Endothelial cell of umbilical vein (primary cell): Measurements from ENCODE around the gene LINC00632. TPM values are rescaled to one million over a fixed set of nuclear protein-coding genes. Genes with fewer than 3 reads are reported as not detected.

Experiments used
- BruUV-seq: library from RNA; stranded (reverse); fragments of 400-500 nt; replicated peaks from 2 replicates; lab custom pipeline; 2021; lab: Mats Ljungman, UMichigan
- CTCF ChIA-PET: fragments of 300-600, 350-600 bp; sonication (Branson Sonifier 250); formaldehyde crosslinking; loops from one replicate; lab custom pipeline; 2021; ENCODE audit warnings: antibody characterized with exemption, inconsistent platforms; lab: Charles Lee
- POLR2A ChIA-PET: fragments of 300-600, 350-600 bp; sonication (Branson Sonifier 250); formaldehyde crosslinking; loops from one replicate; lab custom pipeline; 2021; ENCODE audit warnings: antibody characterized with exemption, inconsistent platforms; lab: Charles Lee
- DNase-seq: peaks from one replicate; pipeline ENCODE4 v3.0.0-alpha.2; 2011; ENCODE audit warnings: low read depth, low spot score
- FAIRE-seq: peaks from 2 replicates; lab custom pipeline; 2011; peaks lifted over from hg19 to GRCh38; lab: Jason Lieb, UNC
- H2AFZ ChIP-seq: 2 replicates; pipeline ENCODE4 v1.6.0; 2012; ENCODE audit warnings: low read depth, low read length, control low read depth, inconsistent platforms
- H3K27ac ChIP-seq: 2 replicates; pipeline ENCODE4 v1.5.1; 2011; ENCODE audit warnings: low read depth, mild to moderate bottlenecking, control low read depth, low read length, moderate library complexity; ENCODE audit not compliant: insufficient read depth
- H3K27me3 ChIP-seq, 2 experiments: 2 replicates each; pipeline versions ENCODE4 v1.6.0 to v1.6.1; 2011; ENCODE audit warnings: low read length in 2 of 2, mixed read lengths in 1 of 2; ENCODE audit not compliant: control insufficient read depth in 2 of 2, insufficient read depth in 2 of 2
- H3K36me3 ChIP-seq, 2 experiments: 2 replicates in 1 of 2; 3 replicates in 1 of 2; pipeline ENCODE4 v1.5.1; 2011; ENCODE audit warnings: low read length in 2 of 2, mild to moderate bottlenecking in 1 of 2, moderate library complexity in 1 of 2; ENCODE audit not compliant: control insufficient read depth in 2 of 2, insufficient read depth in 2 of 2; ENCODE audit errors: extremely low read depth in 1 of 2
- H3K4me1 ChIP-seq: 3 replicates; pipeline ENCODE4 v1.5.1; 2011; ENCODE audit warnings: mild to moderate bottlenecking, low read length; ENCODE audit not compliant: control insufficient read depth, insufficient read depth; ENCODE audit errors: extremely low read depth
- H3K4me2 ChIP-seq: 2 replicates; pipeline ENCODE4 v1.6.1; 2011; ENCODE audit warnings: low read length, control low read depth, mixed read lengths; ENCODE audit not compliant: insufficient read depth
- H3K4me3 ChIP-seq, 3 experiments: fragments of 200-600 bp in 1 of 3; sonication (generic), shearing (Covaris generic) in 1 of 3; replicated peaks in 1 of 3; 2 replicates each; pipeline ENCODE4 v1.5.1; 2011 to 2016; ENCODE audit warnings: control low read depth in 3 of 3, low read length in 3 of 3, mild to moderate bottlenecking in 2 of 3, inconsistent platforms in 1 of 3, low read depth in 1 of 3, moderate library complexity in 1 of 3; ENCODE audit not compliant: insufficient read depth in 1 of 3
- H3K79me2 ChIP-seq: 2 replicates; pipeline ENCODE4 v1.6.0; 2012; ENCODE audit warnings: low read length, inconsistent platforms; ENCODE audit not compliant: control insufficient read depth, insufficient read depth
- H3K9ac ChIP-seq: replicated peaks from 2 replicates; pipeline ENCODE3; 2011; ENCODE audit warnings: low read length, control low read depth; ENCODE audit not compliant: insufficient read depth; ENCODE audit errors: extremely low read depth
- H3K9me1 ChIP-seq: replicated peaks from 3 replicates; pipeline ENCODE4 v1.6.0; 2011; ENCODE audit warnings: mild to moderate bottlenecking, low read length; ENCODE audit not compliant: control insufficient read depth, insufficient read depth; ENCODE audit errors: extremely low read depth
- H3K9me3 ChIP-seq: replicated peaks from 2 replicates; pipeline ENCODE4 v1.5.1; 2012; ENCODE audit warnings: low read length, inconsistent platforms; ENCODE audit not compliant: control insufficient read depth, insufficient read depth
- H4K20me1 ChIP-seq: replicated peaks from 2 replicates; pipeline ENCODE3; 2011; ENCODE audit warnings: mild to moderate bottlenecking, low read length; ENCODE audit not compliant: control insufficient read depth, insufficient read depth; ENCODE audit errors: extremely low read depth
- EZH2 ChIP-seq: IDR thresholded peaks from 2 replicates; pipeline ENCODE4 v1.6.1; 2012; ENCODE audit warnings: borderline replicate concordance, low read depth, mild to moderate bottlenecking, moderate library complexity, low read length, inconsistent platforms; ENCODE audit not compliant: severe bottlenecking
- FOS ChIP-seq: IDR thresholded peaks from 2 replicates; pipeline ENCODE4 v1.6.1; 2011; ENCODE audit warnings: mild to moderate bottlenecking, low read length, moderate library complexity, borderline replicate concordance; ENCODE audit not compliant: insufficient read depth
- GATA2 ChIP-seq: IDR thresholded peaks from 2 replicates; pipeline ENCODE4 v1.7.0; 2011; ENCODE audit warnings: low read depth, mild to moderate bottlenecking, moderate library complexity, mixed read lengths, low read length; ENCODE audit not compliant: insufficient read length, insufficient read depth
- JUN ChIP-seq: IDR thresholded peaks from 2 replicates; pipeline ENCODE4 v1.6.1; 2011; ENCODE audit warnings: borderline replicate concordance, low read depth; ENCODE audit not compliant: insufficient read length, insufficient read depth
- MAX ChIP-seq: IDR thresholded peaks from 2 replicates; pipeline ENCODE4 v1.6.1; 2011; ENCODE audit not compliant: insufficient read depth, insufficient read length
- MYC ChIP-seq: IDR thresholded peaks from one replicate; pipeline ENCODE4 v1.6.1; 2011; ENCODE audit warnings: mild to moderate bottlenecking, low read depth, low read length
- POLR2A ChIP-seq: IDR thresholded peaks from 2 replicates; pipeline ENCODE4 v1.6.1; 2012; ENCODE audit warnings: low read depth, mild to moderate bottlenecking, control low read depth, low read length
- POLR2AphosphoS5 ChIP-seq: IDR thresholded peaks from 2 replicates; pipeline ENCODE4 v1.6.1; 2012; ENCODE audit warnings: low read depth, mild to moderate bottlenecking, control low read depth, low read length, moderate library complexity; ENCODE audit not compliant: insufficient read depth
- dilution Hi-C: fragments of 300-500 bp; cut with MboI; formaldehyde crosslinking; loops from one replicate; pipeline ENCODE4 v1.15.0; 2019; ENCODE audit warnings: low sequenced_read_pairs; ENCODE audit not compliant: extremely low pct_ligation_motif_present
- intact Hi-C: fragments of 100-400 bp; cut with micrococcal nuclease; formaldehyde crosslinking; loops from one replicate; pipeline ENCODE4 v1.10.0; 2022
- polyA plus RNA-seq, 4 experiments: library from polyadenylated mRNA; depleted of rRNA in 3 of 4; stranded (reverse) in 3 of 4; unstranded in 1 of 4; fragments of >200 nt; gene quantifications; 2 replicates each; pipeline versions ENCODE4 v1.2.1 to v1.2.3, GENCODE V29; 2011 to 2012; ENCODE audit warnings: missing spikeins in 1 of 4
- total RNA-seq: library from RNA; stranded (reverse); gene quantifications from 2 replicates; pipeline ENCODE4 v1.2.3, GENCODE V29; 2021
- TF ChIP-seq, protein P1 (sequence below), 2 donors: IDR thresholded peaks; 1 replicate in 1 of 2; 2 replicates in 1 of 2; pipeline ENCODE4 v1.5.1; 2011; ENCODE audit warnings: low read length in 2 of 2, mild to moderate bottlenecking in 2 of 2, moderate library complexity in 2 of 2, control low read depth in 1 of 2, inconsistent platforms in 1 of 2, low read depth in 1 of 2; ENCODE audit not compliant: insufficient read depth in 1 of 2; ENCODE audit errors: extremely low read depth in 1 of 2

The LINC00632 gene
- total and polyA plus RNA-seq, 2 donors (not counting 3 experiments of a cell fraction or from before 2014, with no cell fraction given) = 4.8 to 12.7 TPM

DNA sequence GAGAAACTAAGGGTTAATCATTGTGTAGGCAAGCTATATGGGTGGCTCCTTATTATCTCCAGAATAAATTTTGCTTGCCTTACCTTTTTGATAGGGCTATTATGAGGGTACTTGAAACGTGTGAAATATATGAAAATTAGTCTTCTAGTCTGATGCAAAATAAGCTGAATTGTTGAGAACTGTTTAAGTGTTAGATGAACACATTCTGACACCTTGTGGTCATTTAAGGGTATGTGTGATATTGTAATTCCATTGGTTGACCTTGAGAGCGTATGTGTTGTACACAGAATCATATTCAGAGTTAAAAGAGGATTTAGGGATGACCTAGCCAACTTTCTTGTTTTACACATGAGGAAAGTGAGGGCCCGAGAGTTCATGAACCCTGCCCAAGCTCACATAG lies 44.6 kb upstream of the LINC00632 start:
- BruUV-seq = no TSS peak
- H3K79me2 ChIP-seq = no peaks in the 10 kb centered on the region
- no peaks in the 10 kb centered on the region for H3K9me3 ChIP-seq
- H3K9me1 ChIP-seq = no peaks in the 10 kb centered on the region
- H3K9ac ChIP-seq = no peak overlapping the region
- no peak overlapping the region for H3K27ac ChIP-seq
- H3K4me3 ChIP-seq = no peak overlapping the region
- no peaks in the 10 kb centered on the region for H4K20me1 ChIP-seq
- H3K27me3 ChIP-seq = no peaks in the 10 kb centered on the region
- TF ChIP-seq POLR2A (no peak), FOS (no peak), EZH2 (no peak), MAX (no peak), JUN (no peak), GATA2 (no peak), POLR2AphosphoS5 (no peak), MYC (no peak)
- TF ChIP-seq, protein P1, sequence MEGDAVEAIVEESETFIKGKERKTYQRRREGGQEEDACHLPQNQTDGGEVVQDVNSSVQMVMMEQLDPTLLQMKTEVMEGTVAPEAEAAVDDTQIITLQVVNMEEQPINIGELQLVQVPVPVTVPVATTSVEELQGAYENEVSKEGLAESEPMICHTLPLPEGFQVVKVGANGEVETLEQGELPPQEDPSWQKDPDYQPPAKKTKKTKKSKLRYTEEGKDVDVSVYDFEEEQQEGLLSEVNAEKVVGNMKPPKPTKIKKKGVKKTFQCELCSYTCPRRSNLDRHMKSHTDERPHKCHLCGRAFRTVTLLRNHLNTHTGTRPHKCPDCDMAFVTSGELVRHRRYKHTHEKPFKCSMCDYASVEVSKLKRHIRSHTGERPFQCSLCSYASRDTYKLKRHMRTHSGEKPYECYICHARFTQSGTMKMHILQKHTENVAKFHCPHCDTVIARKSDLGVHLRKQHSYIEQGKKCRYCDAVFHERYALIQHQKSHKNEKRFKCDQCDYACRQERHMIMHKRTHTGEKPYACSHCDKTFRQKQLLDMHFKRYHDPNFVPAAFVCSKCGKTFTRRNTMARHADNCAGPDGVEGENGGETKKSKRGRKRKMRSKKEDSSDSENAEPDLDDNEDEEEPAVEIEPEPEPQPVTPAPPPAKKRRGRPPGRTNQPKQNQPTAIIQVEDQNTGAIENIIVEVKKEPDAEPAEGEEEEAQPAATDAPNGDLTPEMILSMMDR (IDR thresholded peaks at IDR 0.05; ENCODE audit: extremely low read depth in 1 of 2, insufficient read depth in 1 of 2, low read depth in 1 of 2, low read length in 2 of 2) = no peak
- CTCF ChIA-PET = no interaction called here
- POLR2A ChIA-PET = no interaction called here
- H3K4me1 ChIP-seq = no peaks in the 10 kb centered on the region
- no peaks in the 10 kb centered on the region for H3K36me3 ChIP-seq
- intact Hi-C loops = loop anchor here (5.0 kb wide), 1 partner anchor 608 kb away; no protein-coding TSS in a partner anchor
- H3K4me2 ChIP-seq = no peak overlapping the region
- H2AFZ ChIP-seq = no peak overlapping the region
- DNase-seq = no peak
- dilution Hi-C loops = no loop called here
- FAIRE-seq = no peak
